ENCODE data around the gene TLR1.

- no peak for TF ChIP-seq EZH2 (IDR thresholded peaks at IDR 0.05; ENCODE audit: borderline replicate concordance, low read depth, low read length, severe bottlenecking)
- no peak for TF ChIP-seq CTCF (IDR thresholded peaks at IDR 0.05; ENCODE audit: borderline replicate concordance, extremely low read depth, low read length, poor library complexity, severe bottlenecking)
Observed at GRCh38 chr4:38818441-38818976, 13.9 kb upstream of the TLR1 start.

Data from DND-41 (cell line).